Epidermal melanocyte (primary cell): ENCODE measurements around the gene KIAA0232.
A peak's percentile ranks its signal among the peaks of the same experiment; 100 is the strongest.
"Not testable (repeated sequence)": the region's sequence is repeated elsewhere in the genome, so short reads cannot be mapped to it uniquely, and the experiment has no call there.

ENCODE experiments used
- DNase-seq: peaks from one replicate; pipeline ENCODE4 v3.0.0; 2011; ENCODE audit warnings: low spot score; ENCODE audit not compliant: insufficient read length

Gene KIAA0232

GRCh38 chr4:6900181-6900812 is 117.8 kb downstream of the KIAA0232 start:
- no peak for DNase-seq

- no peak for DNase-seq
Measured at GRCh38 chr4:6900956-6901355, 118.4 kb downstream of the KIAA0232 start.

- DNase-seq = no peak
Measured at GRCh38 chr4:6901669-6902317, 119.3 kb downstream of the KIAA0232 start.

- DNase-seq = no peak
Measured at GRCh38 chr4:6902318-6903042, 120.0 kb downstream of the KIAA0232 start.

GRCh38 chr4:6905516-6906445 is 123.3 kb downstream of the KIAA0232 start:
- DNase-seq = no peak

- DNase-seq = not testable (repeated sequence)
Measured at GRCh38 chr4:6906486-6906885, 124.0 kb downstream of the KIAA0232 start.

GRCh38 chr4:6907658-6908191 is 125.2 kb downstream of the KIAA0232 start:
- DNase-seq = no peak

- DNase-seq = no peak
Measured at GRCh38 chr4:6908432-6909112, 126.0 kb downstream of the KIAA0232 start.

- DNase-seq = peak; percentile 96
Measured at GRCh38 chr4:6909113-6909969, 126.8 kb downstream of the KIAA0232 start, which contains the start of gene TBC1D14. TSS of gene TBC1D14 (plus strand) at chr4:6909826. CDS start at chr4:6923390, 13,564 bp downstream.

- no peak for DNase-seq
Measured at GRCh38 chr4:6909970-6910339, 127.4 kb downstream of the KIAA0232 start.

- DNase-seq = peak; percentile 34
Measured at GRCh38 chr4:6910340-6910959, 127.9 kb downstream of the KIAA0232 start.

- no peak for DNase-seq
Measured at GRCh38 chr4:6910960-6911874, 128.7 kb downstream of the KIAA0232 start.

- not testable (repeated sequence) for DNase-seq
Measured at GRCh38 chr4:6911917-6912316, 129.4 kb downstream of the KIAA0232 start.

GRCh38 chr4:6912441-6912840 is 129.9 kb downstream of the KIAA0232 start:
- DNase-seq = no peak

GRCh38 chr4:6913350-6913905 is 130.9 kb downstream of the KIAA0232 start:
- DNase-seq = no peak

- no peak for DNase-seq
Measured at GRCh38 chr4:6914448-6914847, 131.9 kb downstream of the KIAA0232 start.
